SK-N-SH (cell line): Measurements from ENCODE around the gene TSPYL1. TPM values are rescaled to one million over a fixed set of nuclear protein-coding genes. Genes with fewer than 3 reads are reported as not detected.

Source experiments
- CTCF ChIA-PET: fragments of 300-600, 350-600 bp; formaldehyde crosslinking; extraction: SDS; loops from one replicate; lab custom pipeline; 2021; lab: Yijun Ruan, JAX
- POLR2A ChIA-PET: fragments of 350-600 bp; sonication (Branson Sonifier 250); formaldehyde crosslinking; extraction: SDS; loops from one replicate; lab custom pipeline; 2020; ENCODE audit warnings: antibody characterized with exemption, inconsistent platforms; lab: Yijun Ruan, JAX
- DNase-seq: peaks from one replicate; pipeline ENCODE4 v3.0.0; 2012
- H2AFZ ChIP-seq: fragments of 200-600 bp; sonication (generic); 2 replicates; pipeline ENCODE4 v1.8.1; 2016; ENCODE audit warnings: antibody characterized with exemption, mild to moderate bottlenecking, low read depth
- H3F3A ChIP-seq: fragments of 200-600 bp; sonication (generic); replicated peaks from 2 replicates; pipeline ENCODE3; 2016; ENCODE audit warnings: antibody characterized with exemption, mild to moderate bottlenecking; ENCODE audit not compliant: insufficient read depth
- H3K27ac ChIP-seq, 2 experiments: fragments of 200-500 bp in 1 of 2; fragments of 200-600 bp in 1 of 2; sonication (Bioruptor generic) in 1 of 2; sonication (generic), shearing (Covaris generic) in 1 of 2; 2 replicates each; pipeline versions ENCODE4 v1.5.1 to v1.6.1; 2014 to 2016; ENCODE audit warnings: low read depth in 2 of 2, inconsistent platforms in 1 of 2, low read length in 1 of 2, mild to moderate bottlenecking in 1 of 2, mixed read lengths in 1 of 2
- H3K27me3 ChIP-seq: fragments of 200-600 bp; sonication (generic), shearing (Covaris generic); 2 replicates; pipeline ENCODE4 v1.6.1; 2016; ENCODE audit warnings: mixed run types; ENCODE audit not compliant: insufficient read depth
- H3K36me3 ChIP-seq, 2 experiments: fragments of 200-500 bp in 1 of 2; fragments of 200-600 bp in 1 of 2; sonication (Bioruptor generic) in 1 of 2; sonication (generic) in 1 of 2; replicated peaks in 1 of 2; 2 replicates each; pipeline versions ENCODE3 to v1.5.1; 2014 to 2016; ENCODE audit warnings: low read length in 1 of 2, mild to moderate bottlenecking in 1 of 2; ENCODE audit not compliant: insufficient read depth in 2 of 2, control insufficient read depth in 1 of 2
- H3K4me1 ChIP-seq, 2 experiments: fragments of 200-500 bp in 1 of 2; fragments of 200-600 bp in 1 of 2; sonication (Bioruptor generic) in 1 of 2; sonication (generic), shearing (Covaris generic) in 1 of 2; 2 replicates each; pipeline versions ENCODE4 v1.5.1 to v1.6.1; 2014 to 2016; ENCODE audit warnings: low read depth in 1 of 2, low read length in 1 of 2, mixed run types in 1 of 2; ENCODE audit not compliant: insufficient read depth in 2 of 2, control insufficient read depth in 1 of 2
- H3K4me2 ChIP-seq: fragments of 200-600 bp; sonication (generic), shearing (Covaris generic); 2 replicates; pipeline ENCODE4 v1.6.1; 2017; ENCODE audit warnings: mixed run types
- H3K4me3 ChIP-seq, 2 experiments: fragments of 200-500 bp in 1 of 2; fragments of 200-600 bp in 1 of 2; sonication (Bioruptor generic) in 1 of 2; sonication (generic), shearing (Covaris generic) in 1 of 2; 2 replicates each; pipeline versions ENCODE4 v1.5.1 to v1.8.1; 2014 to 2016; ENCODE audit warnings: low read depth in 2 of 2, inconsistent platforms in 1 of 2, low read length in 1 of 2, mild to moderate bottlenecking in 1 of 2, mixed read lengths in 1 of 2, moderate library complexity in 1 of 2
- H3K79me2 ChIP-seq: fragments of 200-600 bp; sonication (generic); 2 replicates; pipeline ENCODE4 v1.8.1; 2017; ENCODE audit warnings: mild to moderate bottlenecking; ENCODE audit not compliant: insufficient read depth
- H3K9ac ChIP-seq: fragments of 200-600 bp; sonication (generic); 2 replicates; pipeline ENCODE4 v1.6.1; 2017; ENCODE audit warnings: mixed run types
- H3K9me2 ChIP-seq: fragments of 200-600 bp; sonication (generic); 2 replicates; pipeline ENCODE4 v1.6.1; 2017; ENCODE audit warnings: mixed run types
- H3K9me3 ChIP-seq: fragments of 200-600 bp; sonication (generic); 2 replicates; pipeline ENCODE4 v1.6.1; 2017; ENCODE audit warnings: mixed run types, mild to moderate bottlenecking, moderate library complexity
- H4K20me1 ChIP-seq: fragments of 200-600 bp; sonication (generic); 2 replicates; pipeline ENCODE4 v1.6.1; 2017; ENCODE audit warnings: mild to moderate bottlenecking, mixed run types; ENCODE audit not compliant: insufficient read depth
- ELF1 ChIP-seq: IDR thresholded peaks from 2 replicates; pipeline ENCODE4 v1.4.0; 2012
- EP300 ChIP-seq, 2 experiments: IDR thresholded peaks; 2 replicates each; pipeline versions ENCODE4 v1.4.0 to v1.6.1; 2012; ENCODE audit warnings: borderline replicate concordance in 1 of 2, low read depth in 1 of 2, low read length in 1 of 2
- FOSL2 ChIP-seq: IDR thresholded peaks from 2 replicates; pipeline ENCODE4 v1.4.0; 2012; ENCODE audit warnings: low read depth, mild to moderate bottlenecking, moderate library complexity, borderline replicate concordance
- FOXJ3 ChIP-seq: sonication (generic); formaldehyde crosslinking; IDR thresholded peaks from 2 replicates; pipeline ENCODE4 v1.5.1; 2020; ENCODE audit warnings: mild to moderate bottlenecking, missing genetic modification reagents
- GATA2 ChIP-seq: sonication (generic); formaldehyde crosslinking; IDR thresholded peaks from 2 replicates; pipeline ENCODE4 v1.5.0; 2020; ENCODE audit warnings: mild to moderate bottlenecking, missing genetic modification reagents
- IRF3 ChIP-seq: fragments of 150-350 bp; IDR thresholded peaks from 2 replicates; pipeline ENCODE4 v1.6.1; 2016; ENCODE audit warnings: mild to moderate bottlenecking, low read depth, low read length
- JUND ChIP-seq: IDR thresholded peaks from 2 replicates; pipeline ENCODE4 v1.4.0; 2012
- MEF2A ChIP-seq: IDR thresholded peaks from 2 replicates; pipeline ENCODE4 v1.4.0; 2012; ENCODE audit warnings: low read depth, borderline replicate concordance
- MXI1 ChIP-seq: IDR thresholded peaks from 2 replicates; pipeline ENCODE4 v1.6.1; 2012; ENCODE audit warnings: mild to moderate bottlenecking, low read depth, low read length, improper control_type of control experiment
- NFIC ChIP-seq: IDR thresholded peaks from 2 replicates; pipeline ENCODE4 v1.4.0; 2012; ENCODE audit warnings: borderline replicate concordance
- NRF1 ChIP-seq: IDR thresholded peaks from 2 replicates; pipeline ENCODE4 v1.6.1; 2012; ENCODE audit warnings: low read depth, mild to moderate bottlenecking, low read length
- RAD21 ChIP-seq: IDR thresholded peaks from 2 replicates; pipeline ENCODE4 v1.6.1; 2012; ENCODE audit warnings: mild to moderate bottlenecking, low read length
- REST ChIP-seq: IDR thresholded peaks from 2 replicates; pipeline ENCODE4 v1.6.1; 2012; ENCODE audit warnings: mild to moderate bottlenecking, low read depth, low read length, moderate library complexity
- TAF1 ChIP-seq: IDR thresholded peaks from 2 replicates; pipeline ENCODE4 v1.6.1; 2012; ENCODE audit warnings: low read depth, mild to moderate bottlenecking, low read length, moderate library complexity, borderline replicate concordance
- TCF12 ChIP-seq: IDR thresholded peaks from 2 replicates; pipeline ENCODE4 v1.4.0; 2012
- TEAD4 ChIP-seq: IDR thresholded peaks from 2 replicates; pipeline ENCODE4 v1.4.0; 2012; ENCODE audit warnings: mild to moderate bottlenecking, borderline replicate concordance; ENCODE audit not compliant: insufficient read depth
- YY1 ChIP-seq: IDR thresholded peaks from 2 replicates; pipeline ENCODE4 v1.4.0; 2012; ENCODE audit warnings: low read depth, mild to moderate bottlenecking
- ZBTB33 ChIP-seq: IDR thresholded peaks from 2 replicates; pipeline ENCODE4 v1.4.0; 2012; ENCODE audit warnings: low read depth, borderline replicate concordance
- WGBS: methylation state at CpG from one replicate; pipeline ENCODE4 v1.1.6; 2017; ENCODE audit warnings: low lambda C conversion rate; 5-methylcytosine and 5-hydroxymethylcytosine counted together
- polyA plus RNA-seq, 3 experiments: library from polyadenylated mRNA; depleted of rRNA; stranded (reverse); fragments of >200 nt; gene quantifications; 2 replicates each; pipeline ENCODE4 v1.2.3, GENCODE V29; 2012

The TSPYL1 gene
- polyA plus RNA-seq, 1 of the 3 experiments (the other 2 are of a cell fraction) = 27.9 TPM

GRCh38 chr6:116267836-116268588, 11.7 kb downstream of the TSPYL1 start:
- no peak overlapping the region for H2AFZ ChIP-seq
- no peak overlapping the region for H3K4me2 ChIP-seq
- H4K20me1 ChIP-seq = no peaks in the 10 kb centered on the region
- TF ChIP-seq YY1 = no peak
- TF ChIP-seq MEF2A = no peak
- no peak for TF ChIP-seq JUND
- no peak for TF ChIP-seq FOSL2
- no peak for TF ChIP-seq GATA2 (CRISPR knock-in tag)
- TF ChIP-seq NRF1 = no peak
- TF ChIP-seq, all 33 proteins: peak for 0
- WGBS = 47% methylated on average over 3 of the region's 3 CpGs
- Histone ChIP-seq H3F3A (peaks cover 17% of the 10 kb centered on the region), H3K4me1 (peaks cover 5 to 12% of the 10 kb centered on the region in 2 experiments; a peak in 3 of 4 replicates), H3K27me3 (no peaks in the 10 kb centered on the region), H3K27ac (peak overlapping the region; percentile 10 to 63; a peak in 2 of 4 replicates), H3K79me2 (peaks cover 12% of the 10 kb centered on the region), H3K9me2 (no peaks in the 10 kb centered on the region), H3K36me3 (peaks cover 3 to 20% of the 10 kb centered on the region in 2 experiments), H3K9ac (no peak overlapping the region), H3K4me3 (no peak overlapping the region; a peak in 1 of 4 replicates), H3K9me3 (no peaks in the 10 kb centered on the region)
- ChIA-PET CTCF (interaction anchor here (0.6 to 5.3 kb wide), 46 partner anchors 9 to 576 kb away, joined by 3 to 59 read pairs (median 4); partner anchors contain the start of genes RSPH4A, RWDD1, TSPYL1 and TSPYL4), POLR2A (interaction anchor here (0.6 to 1.5 kb wide), 4 partner anchors 10 to 302 kb away, joined by 3 to 8 read pairs (median 6); partner anchors contain the start of genes TSPYL1 and TSPYL4)
- DNase-seq = no peak

GRCh38 chr6:116266803-116267202, 12.9 kb downstream of the TSPYL1 start:
- CTCF ChIA-PET = interaction anchor here (1.0 to 5.3 kb wide), 9 partner anchors 8 to 297 kb away, joined by 3 to 59 read pairs (median 28); partner anchors contain the start of genes TSPYL1 and TSPYL4
- H3F3A ChIP-seq = peaks cover 15% of the 10 kb centered on the region
- H3K9me3 ChIP-seq = no peaks in the 10 kb centered on the region; the same call in 1 of the 2 replicates
- no peak for DNase-seq
- peaks cover 3 to 10% of the 10 kb centered on the region in 2 experiments for H3K36me3 ChIP-seq
- peaks cover 5 to 12% of the 10 kb centered on the region in 2 experiments; a peak in 3 of 4 replicates for H3K4me1 ChIP-seq
- POLR2A ChIA-PET = no interaction called here
- no peaks in the 10 kb centered on the region for H4K20me1 ChIP-seq
- H3K9me2 ChIP-seq = no peaks in the 10 kb centered on the region
- H3K9ac ChIP-seq = no peak overlapping the region
- H2AFZ ChIP-seq = no peak overlapping the region
- no peak overlapping the region for H3K4me2 ChIP-seq
- no peak overlapping the region for H3K27ac ChIP-seq
- no peaks in the 10 kb centered on the region for H3K27me3 ChIP-seq
- peaks cover 22% of the 10 kb centered on the region for H3K79me2 ChIP-seq
- no peak overlapping the region for H3K4me3 ChIP-seq
- TF ChIP-seq TAF1 (no peak), FOXJ3 (CRISPR knock-in tag) (no peak), ELF1 (no peak), YY1 (no peak), IRF3 (no peak), TEAD4 (no peak), NFIC (no peak), RAD21 (no peak), REST (no peak), TCF12 (no peak), ZBTB33 (no peak), FOSL2 (no peak), MXI1 (no peak), EP300 (IDR thresholded peaks at IDR 0.05; ENCODE audit: borderline replicate concordance in 1 of 2, low read depth in 1 of 2, low read length in 1 of 2) (no peak), NRF1 (no peak), JUND (no peak)
